Measurements from ENCODE around the gene CAPS.

CAPS gene

GRCh38 chr19:5908773-5909442 lies 5.1 kb upstream of the CAPS start:
- no peak for DNase-seq (ENCODE audit: low read depth in 2 of 3, low spot score in 1 of 3)

GRCh38 chr19:5910638-5910907 lies 3.5 kb upstream of the CAPS start:
- DNase-seq (ENCODE audit: low read depth in 2 of 3, low spot score in 1 of 3): no peak

- DNase-seq (ENCODE audit: low read depth in 2 of 3, low spot score in 1 of 3): no peak
These were observed 2.7 kb upstream of the CAPS start for GRCh38 chr19:5911366-5911765.

GRCh38 chr19:5914358-5914774 lies 312 bp downstream of the CAPS start:
- no peak for DNase-seq (ENCODE audit: low read depth in 2 of 3, low spot score in 1 of 3)

- no peak for DNase-seq (ENCODE audit: low read depth in 2 of 3, low spot score in 1 of 3)
These were observed 1.1 kb downstream of the CAPS start for GRCh38 chr19:5914946-5915781.

- DNase-seq (ENCODE audit: low read depth in 2 of 3, low spot score in 1 of 3): no peak
These were observed 1.7 kb downstream of the CAPS start for GRCh38 chr19:5915782-5916165.

GRCh38 chr19:5916181-5916708 lies 2.2 kb downstream of the CAPS start:
- DNase-seq (ENCODE audit: low read depth in 2 of 3, low spot score in 1 of 3): no peak

GRCh38 chr19:5917431-5918107 lies 3.5 kb downstream of the CAPS start:
- no peak for DNase-seq (ENCODE audit: low read depth in 2 of 3, low spot score in 1 of 3)

- no peak for DNase-seq (ENCODE audit: low read depth in 2 of 3, low spot score in 1 of 3)
These were observed 4.5 kb downstream of the CAPS start for GRCh38 chr19:5918463-5919079.

GRCh38 chr19:5921516-5922160 lies 7.6 kb downstream of the CAPS start:
- DNase-seq (ENCODE audit: low read depth in 2 of 3, low spot score in 1 of 3): no peak

- DNase-seq (ENCODE audit: low read depth in 2 of 3, low spot score in 1 of 3): no peak
These were observed 8.1 kb downstream of the CAPS start for GRCh38 chr19:5922161-5922545.

GRCh38 chr19:5923356-5923755 lies 9.3 kb downstream of the CAPS start:
- DNase-seq (ENCODE audit: low read depth in 2 of 3, low spot score in 1 of 3): no peak

- no peak for DNase-seq (ENCODE audit: low read depth in 2 of 3, low spot score in 1 of 3)
These were observed 11.9 kb downstream of the CAPS start for GRCh38 chr19:5925830-5926427.

- no peak for DNase-seq (ENCODE audit: low read depth in 2 of 3, low spot score in 1 of 3)
These were observed 12.8 kb downstream of the CAPS start for GRCh38 chr19:5926641-5927440.

GRCh38 chr19:5927441-5927821 lies 13.4 kb downstream of the CAPS start:
- DNase-seq (ENCODE audit: low read depth in 2 of 3, low spot score in 1 of 3): no peak

- no peak for DNase-seq (ENCODE audit: low read depth in 2 of 3, low spot score in 1 of 3)
These were observed 15.1 kb downstream of the CAPS start for GRCh38 chr19:5929179-5929578.

GRCh38 chr19:5929625-5930024 lies 15.6 kb downstream of the CAPS start:
- no peak for DNase-seq (ENCODE audit: low read depth in 2 of 3, low spot score in 1 of 3)

- DNase-seq (ENCODE audit: low read depth in 2 of 3, low spot score in 1 of 3): no peak
These were observed 17.2 kb downstream of the CAPS start for GRCh38 chr19:5931251-5931650.

- DNase-seq (ENCODE audit: low read depth in 2 of 3, low spot score in 1 of 3): no peak
These were observed 18.1 kb downstream of the CAPS start for GRCh38 chr19:5932146-5932545.

All from stimulated activated CD4-positive, alpha-beta T cell treated with anti-CD3 and anti-CD28 coated beads, Interleukin-12 subunit alpha, Interleukin-12 subunit beta, amount 100 ng/mL, for 48 hours (primary cell).